ENCODE results near the gene TXNRD3. TPM values are rescaled to one million over a fixed set of nuclear protein-coding genes. Genes with fewer than 3 reads are reported as not detected.

TXNRD3 gene
- total and polyA plus RNA-seq, 2 donors (not counting 1 experiment from before 2014, with no cell fraction given): 5.2 to 8.8 TPM

DNA sequence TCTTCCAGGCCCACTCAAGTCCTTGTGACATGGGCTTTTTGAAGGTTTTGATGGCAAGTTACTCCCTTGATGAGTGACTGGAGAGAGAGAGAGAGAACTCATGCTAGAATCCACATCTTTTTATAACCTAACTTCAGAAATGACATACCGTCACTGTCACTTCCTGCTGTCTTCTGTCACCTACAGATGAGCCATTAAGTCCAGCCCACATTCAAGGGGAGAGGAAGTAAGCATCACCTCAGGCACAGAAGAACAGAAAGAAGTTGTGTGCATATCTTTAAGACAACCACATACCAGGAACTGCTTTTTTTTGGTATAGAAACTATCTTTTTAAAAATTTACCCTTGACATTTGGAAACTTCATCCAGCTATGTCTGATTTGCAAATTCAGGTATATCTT is 16.6 kb upstream of the TXNRD3 start:
- Histone ChIP-seq H3K4me1 (ENCODE audit: control insufficient read depth, extremely low read depth, insufficient read depth, low read length) (no peaks in the 10 kb centered on the region), H3K36me3 (ENCODE audit: control insufficient read depth, insufficient read depth, low read length) (no peaks in the 10 kb centered on the region), H3K9me3 (ENCODE audit: control insufficient read depth, insufficient read depth, low read depth, low read length) (no peaks in the 10 kb centered on the region), H3K27ac (ENCODE audit: insufficient read depth, low read length) (no peak overlapping the region), H3K4me3 (replicated peaks in 1 of 4; ENCODE audit: control extremely low read depth in 1 of 4, insufficient read depth in 1 of 4, low read depth in 3 of 4, low read length in 4 of 4) (no peak overlapping the region), H2AFZ (ENCODE audit: low read length) (no peak overlapping the region), H4K20me1 (ENCODE audit: control insufficient read depth, extremely low read depth, insufficient read depth, low read length) (no peaks in the 10 kb centered on the region), H3K4me2 (ENCODE audit: extremely low read depth, insufficient read depth, low read length) (no peak overlapping the region), H3K9ac (ENCODE audit: insufficient read depth, low read length) (no peak overlapping the region), H3K79me2 (ENCODE audit: control insufficient read depth, insufficient read depth, low read length) (no peaks in the 10 kb centered on the region), H3K27me3 (ENCODE audit: control insufficient read depth, insufficient read depth, low read length) (peaks cover 4% of the 10 kb centered on the region)
- DNase-seq (ENCODE audit: low read depth in 2 of 2): no peak
- no peak for TF ChIP-seq CTCF (conservative IDR thresholded peaks at IDR 0.05 in 1 of 2, IDR thresholded peaks at IDR 0.05 in 1 of 2; ENCODE audit: low read depth in 1 of 2, low read length in 2 of 2)

DNA sequence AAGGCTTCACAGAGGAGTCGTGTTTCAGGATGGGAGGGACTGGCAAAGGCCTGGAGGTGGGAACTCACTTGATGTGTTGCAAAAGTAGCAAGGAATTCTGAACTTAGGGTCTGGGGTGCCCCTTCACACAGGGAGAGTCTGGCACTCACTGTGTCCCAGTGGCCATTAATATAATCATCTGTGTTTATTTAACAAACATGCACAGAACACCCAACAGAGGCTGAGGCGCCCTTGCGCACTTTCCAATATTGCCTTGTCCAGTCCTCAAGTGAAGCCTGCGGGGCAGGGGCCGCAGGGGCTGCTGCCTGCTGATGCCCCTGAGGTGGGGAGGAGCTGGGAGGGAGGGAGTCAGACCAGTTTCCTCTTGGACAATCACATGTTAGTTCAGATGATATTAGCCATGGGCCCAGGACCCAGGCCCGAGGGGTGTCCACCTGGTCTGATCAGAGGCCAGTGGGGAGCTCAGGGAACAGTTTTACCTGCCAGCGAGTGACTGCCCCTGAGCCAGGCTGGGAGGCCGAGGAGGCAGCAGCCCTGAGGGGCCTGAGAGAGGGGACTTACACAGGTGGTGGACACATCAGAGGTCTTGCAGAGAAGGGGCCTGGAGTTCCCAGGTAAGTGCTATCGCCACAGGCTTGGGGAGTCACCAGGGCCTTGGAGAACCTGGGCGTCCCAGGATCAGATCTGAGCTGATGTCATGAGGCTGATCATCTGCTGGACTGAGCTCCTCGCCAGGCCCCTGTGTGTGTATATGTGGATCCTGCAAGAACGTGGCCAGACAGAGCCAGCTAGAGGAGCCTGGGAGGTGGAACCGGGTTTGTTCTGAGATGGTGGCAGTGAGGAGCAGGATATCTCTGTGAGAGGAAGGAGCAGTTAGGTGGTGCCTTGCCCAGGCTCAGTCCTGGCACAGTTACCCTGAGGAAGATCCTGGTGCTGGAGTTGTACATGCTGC is 13.8 kb upstream of the TXNRD3 start:
- H3K4me3 ChIP-seq (replicated peaks in 1 of 4; ENCODE audit: control extremely low read depth in 1 of 4, insufficient read depth in 1 of 4, low read depth in 3 of 4, low read length in 4 of 4): no peak overlapping the region
- no peak for TF ChIP-seq CTCF (conservative IDR thresholded peaks at IDR 0.05 in 1 of 2, IDR thresholded peaks at IDR 0.05 in 1 of 2; ENCODE audit: low read depth in 1 of 2, low read length in 2 of 2)
- no peak for TF ChIP-seq EZH2 (IDR thresholded peaks at IDR 0.05; ENCODE audit: low read length, missing control alignments)
- no peak overlapping the region for H3K27ac ChIP-seq (ENCODE audit: insufficient read depth, low read length)
- no peak overlapping the region for H3K4me2 ChIP-seq (ENCODE audit: extremely low read depth, insufficient read depth, low read length)
- H3K79me2 ChIP-seq (ENCODE audit: control insufficient read depth, insufficient read depth, low read length): no peaks in the 10 kb centered on the region
- H3K27me3 ChIP-seq (ENCODE audit: control insufficient read depth, insufficient read depth, low read length): peaks cover 4% of the 10 kb centered on the region
- no peak for DNase-seq (ENCODE audit: low read depth in 2 of 2)
- no peak overlapping the region for H2AFZ ChIP-seq (ENCODE audit: low read length)
- H4K20me1 ChIP-seq (ENCODE audit: control insufficient read depth, extremely low read depth, insufficient read depth, low read length): no peaks in the 10 kb centered on the region
- H3K4me1 ChIP-seq (ENCODE audit: control insufficient read depth, extremely low read depth, insufficient read depth, low read length): no peaks in the 10 kb centered on the region
- H3K9me3 ChIP-seq (ENCODE audit: control insufficient read depth, insufficient read depth, low read depth, low read length): no peaks in the 10 kb centered on the region
- no peak overlapping the region for H3K9ac ChIP-seq (ENCODE audit: insufficient read depth, low read length)
- H3K36me3 ChIP-seq (ENCODE audit: control insufficient read depth, insufficient read depth, low read length): no peaks in the 10 kb centered on the region

GRCh38 chr3:126667631-126668449 is 12.9 kb upstream of the TXNRD3 start:
- Histone ChIP-seq H3K4me3 (replicated peaks in 1 of 4; ENCODE audit: control extremely low read depth in 1 of 4, insufficient read depth in 1 of 4, low read depth in 3 of 4, low read length in 4 of 4) (no peak overlapping the region), H3K79me2 (ENCODE audit: control insufficient read depth, insufficient read depth, low read length) (no peaks in the 10 kb centered on the region), H2AFZ (ENCODE audit: low read length) (no peak overlapping the region), H3K27ac (ENCODE audit: insufficient read depth, low read length) (no peak overlapping the region), H3K4me1 (ENCODE audit: control insufficient read depth, extremely low read depth, insufficient read depth, low read length) (no peaks in the 10 kb centered on the region), H3K9ac (ENCODE audit: insufficient read depth, low read length) (no peak overlapping the region), H4K20me1 (ENCODE audit: control insufficient read depth, extremely low read depth, insufficient read depth, low read length) (no peaks in the 10 kb centered on the region), H3K36me3 (ENCODE audit: control insufficient read depth, insufficient read depth, low read length) (no peaks in the 10 kb centered on the region), H3K4me2 (ENCODE audit: extremely low read depth, insufficient read depth, low read length) (no peak overlapping the region), H3K9me3 (ENCODE audit: control insufficient read depth, insufficient read depth, low read depth, low read length) (no peaks in the 10 kb centered on the region), H3K27me3 (ENCODE audit: control insufficient read depth, insufficient read depth, low read length) (peaks cover 9% of the 10 kb centered on the region)
- DNase-seq (ENCODE audit: low read depth in 2 of 2): no peak
- TF ChIP-seq EZH2 (IDR thresholded peaks at IDR 0.05; ENCODE audit: low read length, missing control alignments): no peak
- TF ChIP-seq CTCF (conservative IDR thresholded peaks at IDR 0.05 in 1 of 2, IDR thresholded peaks at IDR 0.05 in 1 of 2; ENCODE audit: low read depth in 1 of 2, low read length in 2 of 2): no peak

All from fibroblast of lung (primary cell).